SK-N-DZ (cell line): ENCODE results near the gene FBXO41.
A peak's percentile ranks its signal among the peaks of the same experiment; 100 is the strongest.

Experiments used
- DNase-seq: peaks from one replicate; pipeline ENCODE4 v3.0.0-alpha.2; 2015; ENCODE audit warnings: low spot score
- small RNA-seq, 2 experiments: library from RNA; depleted of rRNA; stranded (forward); fragments of <200 nt; gene quantifications; one replicate each; pipeline ENCODE3, GENCODE V24; 2014

Gene FBXO41

GRCh38 chr2:73212448-73213176 is 71.7 kb downstream of the FBXO41 start:
- peak; percentile 76 for DNase-seq

DNA sequence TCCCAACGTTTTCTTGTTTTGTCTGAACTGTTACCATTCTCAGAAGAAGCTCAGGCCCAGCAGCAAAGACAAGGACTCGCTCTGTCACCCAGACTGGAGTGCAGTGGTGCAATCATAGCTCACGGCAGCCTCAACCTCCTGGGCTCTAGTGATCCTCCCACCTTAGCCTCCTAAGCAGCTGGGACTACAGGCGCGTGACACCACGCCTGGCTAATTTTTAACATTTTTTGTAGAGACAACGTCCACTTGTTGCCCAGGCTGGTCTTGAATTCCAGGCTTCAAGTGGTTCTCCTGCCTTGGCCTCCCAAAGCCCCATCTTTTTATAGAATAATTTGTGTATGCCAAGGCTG is 72.2 kb downstream of the FBXO41 start:
- DNase-seq, result no peak

- no peak for DNase-seq
Observed at GRCh38 chr2:73210696-73211095, 73.6 kb downstream of the FBXO41 start.

DNA sequence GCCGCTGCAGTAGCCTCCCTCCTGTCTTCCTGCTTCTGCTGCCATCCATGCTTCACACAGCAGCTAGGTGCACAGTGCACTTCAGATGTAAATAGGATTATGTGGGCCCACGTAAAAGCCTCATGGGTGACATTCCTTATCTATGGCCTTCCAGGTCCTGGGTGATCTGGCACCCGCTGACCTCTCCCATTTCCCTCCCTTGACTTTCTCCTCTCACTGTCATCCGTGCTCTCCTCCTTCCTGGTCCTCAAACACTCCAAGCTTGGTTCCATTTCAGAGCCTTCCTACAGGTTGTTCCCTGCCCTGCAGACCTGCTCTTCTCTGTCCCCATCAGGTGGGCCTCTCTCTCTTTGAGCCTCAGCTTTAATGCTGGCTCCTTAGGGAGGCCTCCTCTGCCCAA is 74.3 kb downstream of the FBXO41 start:
- no peak for DNase-seq

GRCh38 chr2:73208258-73208657 is 76.0 kb downstream of the FBXO41 start:
- DNase-seq, result no peak

DNA sequence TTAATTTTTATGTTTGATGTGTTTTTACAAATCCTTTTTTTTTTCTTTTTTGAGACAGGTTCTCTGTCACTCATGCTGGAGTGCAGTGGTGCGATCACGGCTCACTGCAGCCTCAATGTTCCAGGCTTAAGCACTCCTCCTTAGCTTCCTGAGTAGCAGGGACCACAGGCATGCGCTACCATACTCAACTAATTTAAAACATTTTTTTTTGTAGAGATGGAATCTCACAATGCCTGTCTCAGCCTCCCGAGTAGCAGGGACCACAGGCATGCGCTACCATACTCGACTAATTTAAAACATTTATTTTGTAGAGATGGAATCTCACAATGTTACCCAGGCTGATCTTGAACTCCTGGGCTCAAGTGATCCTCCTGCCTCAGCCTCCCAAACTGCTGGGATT is 78.7 kb downstream of the FBXO41 start:
- DNase-seq, result no peak

Small RNA genes within 50 kb of the gene (small RNA-seq; reads per million reads assigned to genes)
- 0 reads per million in 2 experiments for gene RNU6-111P
